GM21529 (cell line): ENCODE measurements around the gene NR3C1.

ENCODE experiments used
- ATAC-seq: cut with Tn5 transposase; IDR thresholded peaks from one replicate; pipeline ENCODE4 v1.9.1; 2021; ENCODE audit not compliant: unreplicated experiment

NR3C1 gene

DNA sequence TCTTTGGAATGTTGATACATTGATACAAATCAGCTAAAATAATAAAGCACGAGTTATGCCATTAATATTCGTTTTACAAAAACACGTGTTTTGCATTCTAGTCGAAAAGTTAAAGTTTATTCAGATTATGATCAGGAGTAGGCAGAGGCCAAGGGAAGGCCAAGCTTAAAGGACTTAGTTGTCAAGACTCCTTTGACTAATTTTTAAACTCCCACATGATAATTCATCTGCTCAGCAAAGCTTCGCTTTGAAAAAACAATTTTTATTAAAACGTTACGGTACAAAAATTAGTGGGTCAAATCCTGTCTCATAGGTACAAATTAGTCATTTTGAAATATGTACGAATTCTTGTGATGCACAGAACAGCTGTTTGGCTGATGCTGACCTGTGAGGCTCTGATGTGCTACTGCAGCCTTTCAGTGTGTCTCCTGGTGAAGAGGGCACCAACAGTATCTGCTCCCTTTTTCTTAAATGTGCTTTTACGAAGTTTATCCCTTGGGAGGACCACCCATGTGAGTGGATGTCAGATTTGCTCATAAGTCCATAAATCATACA, 23.0 kb upstream of the NR3C1 start:
- peak; percentile 73 for ATAC-seq

DNA sequence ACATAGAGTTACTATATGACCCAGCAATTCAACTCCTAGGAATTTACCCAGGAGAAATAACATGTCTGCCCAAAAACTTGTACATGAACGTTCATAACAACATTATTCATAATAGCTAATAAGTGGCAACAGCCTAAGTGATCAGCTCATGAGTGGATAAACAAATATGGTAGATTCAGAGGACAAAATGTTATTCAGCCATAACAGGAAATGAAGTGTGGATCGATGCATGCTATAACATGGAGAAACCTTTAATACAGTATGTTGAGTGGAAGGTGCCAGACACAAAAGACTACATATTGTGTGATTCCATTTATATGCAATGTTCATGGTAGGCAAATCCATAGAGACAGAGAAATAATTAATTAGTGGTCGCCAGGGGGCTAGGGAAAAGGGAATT, 22.3 kb upstream of the NR3C1 start:
- ATAC-seq = no peak

DNA sequence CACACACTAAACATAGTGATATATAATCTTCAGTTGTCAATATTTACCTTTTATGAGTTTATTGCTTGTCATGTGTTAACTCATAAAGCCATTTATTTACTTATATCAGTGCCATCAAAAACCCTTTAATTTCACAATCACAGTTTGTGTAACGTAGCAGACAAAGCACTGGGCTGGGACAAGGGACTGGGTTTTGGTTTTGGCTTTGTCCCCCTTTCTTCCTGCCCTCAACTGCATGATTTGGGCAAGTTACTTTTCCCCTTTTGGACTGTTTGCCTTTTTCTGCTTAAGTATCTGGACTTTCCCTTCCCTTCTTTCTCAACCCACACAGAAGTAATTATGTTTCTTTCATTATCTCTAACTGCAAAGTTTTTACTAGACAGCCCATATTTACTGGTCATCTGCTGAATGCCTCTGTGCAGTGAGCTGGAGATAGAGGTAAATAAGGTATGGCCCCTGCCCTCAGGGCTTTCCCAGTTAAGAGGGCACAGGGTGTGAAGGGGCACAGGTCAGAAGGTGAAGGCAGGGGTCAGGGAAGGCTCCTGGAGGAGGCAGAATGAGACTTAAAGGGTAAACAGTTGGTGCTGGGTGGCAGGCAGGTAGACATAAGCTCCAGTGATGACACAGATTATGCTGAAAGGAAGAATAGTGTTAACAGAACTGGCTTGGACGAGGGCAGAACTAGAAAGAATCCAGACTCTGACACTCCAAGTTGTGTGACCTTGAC, 14.8 kb upstream of the NR3C1 start:
- peak; percentile 50 for ATAC-seq

DNA sequence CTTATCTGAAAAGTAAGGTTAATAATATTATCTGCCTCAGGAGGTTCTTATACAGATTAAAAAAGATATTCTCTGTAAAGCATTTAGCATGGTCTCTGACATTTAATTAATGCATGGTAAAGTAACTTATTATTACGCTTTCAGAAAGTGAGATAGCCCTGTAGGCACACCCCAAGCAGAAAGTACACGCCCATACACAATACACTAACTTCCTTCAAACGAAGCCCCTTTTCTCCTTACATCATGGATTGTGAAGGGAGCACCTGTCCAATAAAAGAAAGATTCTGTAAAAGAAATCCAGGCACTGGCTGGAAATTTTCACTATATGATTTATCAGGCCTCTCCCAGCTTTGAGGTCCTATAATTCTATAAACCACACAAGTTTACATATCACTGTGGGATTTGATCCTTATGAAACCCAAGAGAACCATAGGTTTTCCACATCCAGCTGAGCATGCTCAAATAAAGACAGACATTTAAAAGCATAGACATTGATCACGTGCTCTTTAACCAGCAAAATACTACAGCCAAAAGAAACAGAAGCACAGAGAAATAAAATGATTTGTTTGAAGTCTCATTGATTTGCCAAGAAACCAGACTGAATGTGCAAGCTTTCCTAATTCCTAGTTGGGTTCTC, 14.1 kb upstream of the NR3C1 start:
- ATAC-seq = no peak

DNA sequence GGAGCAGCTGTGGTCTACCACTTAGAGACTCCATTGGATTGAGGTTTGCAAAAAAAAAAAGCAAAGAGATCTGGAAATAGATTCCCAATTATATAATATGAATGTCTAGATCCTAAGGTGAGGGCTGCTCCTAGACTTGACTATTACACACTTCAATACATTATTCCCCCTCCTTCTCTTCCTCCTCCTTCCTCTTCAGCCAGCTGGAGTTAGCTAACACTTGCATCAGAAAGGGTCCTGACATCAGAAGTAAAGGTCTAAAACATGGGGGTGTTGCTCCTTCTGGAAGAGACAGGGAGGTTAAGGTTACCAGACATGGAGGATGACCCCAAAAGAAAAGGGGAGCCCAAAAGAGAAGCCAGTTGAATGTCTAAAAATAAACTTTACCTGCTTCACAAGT, 12.9 kb upstream of the NR3C1 start:
- ATAC-seq = no peak

DNA sequence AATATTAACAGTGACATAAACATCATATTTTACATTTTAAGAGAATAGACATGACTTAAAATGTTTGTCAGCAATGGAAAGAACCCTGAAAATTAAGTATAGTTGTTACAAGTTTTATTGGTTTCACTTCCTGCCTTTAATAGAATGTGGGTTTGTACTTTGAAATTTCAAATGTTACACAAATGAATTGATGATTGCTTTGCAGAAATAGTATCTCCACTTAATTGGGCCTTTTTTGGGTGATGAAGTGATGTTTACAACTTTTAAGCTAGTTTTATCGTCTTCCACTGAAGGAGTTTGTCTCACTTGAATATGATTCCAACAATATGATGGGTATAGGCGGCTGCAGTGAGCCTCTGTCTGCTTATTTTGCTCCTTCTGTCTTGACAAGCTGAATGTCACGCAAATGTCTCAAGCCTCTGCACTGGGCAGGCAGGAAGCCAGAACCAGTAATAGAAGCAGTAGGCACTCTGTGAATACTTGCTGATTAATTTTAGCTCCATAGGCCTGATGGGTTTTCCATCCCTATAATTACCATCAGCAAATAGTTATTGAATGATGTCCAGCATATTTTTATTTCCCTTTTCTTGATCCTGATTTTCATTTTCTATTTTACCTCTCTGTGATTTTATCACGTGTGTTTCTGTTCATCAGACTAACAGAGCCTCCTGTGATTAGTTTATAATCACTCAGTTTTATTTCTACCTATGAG, 10.6 kb upstream of the NR3C1 start:
- peak; percentile 62 for ATAC-seq

DNA sequence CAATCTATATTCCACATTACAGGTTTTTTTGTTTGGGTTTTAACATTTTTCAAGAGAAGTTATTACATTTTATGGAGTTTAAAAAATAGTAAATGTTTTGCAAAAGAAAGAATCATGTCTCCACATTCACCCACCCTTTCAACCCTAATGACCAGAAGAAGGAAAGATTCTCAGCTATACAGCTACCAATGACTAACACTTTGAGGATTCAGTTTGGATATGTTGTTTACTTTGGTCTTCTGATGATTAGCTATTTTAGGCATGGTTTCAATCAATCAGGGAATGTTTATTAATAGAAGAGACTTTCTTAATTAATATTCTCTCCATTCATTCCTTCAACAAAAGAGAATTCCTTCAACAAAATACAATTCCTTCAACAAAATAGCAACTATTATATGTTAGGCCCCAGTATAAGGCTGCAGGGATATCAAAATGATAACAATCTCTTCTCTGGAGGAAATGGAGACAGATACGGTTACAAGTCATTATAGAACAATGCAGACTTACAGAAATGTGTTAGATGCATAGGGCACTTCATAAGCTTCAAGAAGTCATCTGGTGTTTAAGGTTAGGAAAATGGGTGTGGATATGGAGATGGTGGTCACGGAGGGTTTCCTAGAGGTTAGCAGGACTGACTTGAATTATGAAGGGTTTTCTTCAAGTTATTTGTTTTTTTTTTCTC, 9.3 kb upstream of the NR3C1 start:
- no peak for ATAC-seq

DNA sequence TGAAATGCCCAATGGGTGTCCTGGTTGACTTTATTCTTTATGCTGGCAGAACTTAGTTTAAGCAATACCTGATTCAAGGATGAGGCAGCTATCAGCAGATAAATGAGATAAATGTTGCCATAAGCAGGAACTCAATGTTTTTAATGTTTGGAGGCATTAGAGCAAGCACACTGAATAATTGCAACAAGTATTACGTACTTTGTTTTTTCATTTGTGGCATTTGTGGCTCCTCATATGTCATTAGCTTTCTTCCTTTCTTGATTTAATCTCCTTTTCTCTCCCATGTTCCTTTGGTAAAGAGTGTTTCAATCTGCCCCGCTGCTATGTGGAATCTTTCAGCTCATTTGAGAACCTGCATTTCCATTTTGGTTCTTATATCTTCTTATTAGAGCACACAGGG, 6.4 kb upstream of the NR3C1 start:
- no peak for ATAC-seq

DNA sequence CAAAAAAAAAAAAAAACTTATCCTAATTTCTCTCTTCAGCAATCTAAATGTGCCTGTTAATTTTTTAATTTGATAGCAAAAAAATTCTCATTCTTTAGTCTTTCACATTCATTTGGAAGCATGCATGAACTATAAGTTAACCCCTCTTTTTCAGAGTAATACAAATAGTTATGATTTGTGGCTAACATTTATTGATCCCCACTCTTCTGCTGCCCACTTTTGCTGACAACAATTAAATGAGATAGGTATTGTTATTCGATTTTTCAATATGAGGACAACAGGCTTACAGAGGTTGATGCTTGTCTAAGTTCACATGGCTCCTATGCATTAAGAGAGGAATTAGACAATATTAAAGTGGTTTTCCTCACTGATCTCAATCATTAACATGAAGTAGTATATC, 2.9 kb upstream of the NR3C1 start:
- ATAC-seq = no peak

DNA sequence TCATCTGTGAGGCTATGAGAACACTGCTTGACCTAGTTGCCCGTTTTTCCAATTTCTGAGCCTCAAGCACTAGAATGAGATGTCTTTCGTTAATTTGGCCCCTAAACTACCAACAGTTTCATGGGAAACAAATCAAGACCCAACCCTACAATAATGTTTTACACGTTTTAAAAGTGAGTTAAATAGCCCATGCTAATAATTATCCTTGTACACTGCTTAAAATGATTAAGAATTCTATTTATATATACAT, 2.3 kb upstream of the NR3C1 start:
- no peak for ATAC-seq

DNA sequence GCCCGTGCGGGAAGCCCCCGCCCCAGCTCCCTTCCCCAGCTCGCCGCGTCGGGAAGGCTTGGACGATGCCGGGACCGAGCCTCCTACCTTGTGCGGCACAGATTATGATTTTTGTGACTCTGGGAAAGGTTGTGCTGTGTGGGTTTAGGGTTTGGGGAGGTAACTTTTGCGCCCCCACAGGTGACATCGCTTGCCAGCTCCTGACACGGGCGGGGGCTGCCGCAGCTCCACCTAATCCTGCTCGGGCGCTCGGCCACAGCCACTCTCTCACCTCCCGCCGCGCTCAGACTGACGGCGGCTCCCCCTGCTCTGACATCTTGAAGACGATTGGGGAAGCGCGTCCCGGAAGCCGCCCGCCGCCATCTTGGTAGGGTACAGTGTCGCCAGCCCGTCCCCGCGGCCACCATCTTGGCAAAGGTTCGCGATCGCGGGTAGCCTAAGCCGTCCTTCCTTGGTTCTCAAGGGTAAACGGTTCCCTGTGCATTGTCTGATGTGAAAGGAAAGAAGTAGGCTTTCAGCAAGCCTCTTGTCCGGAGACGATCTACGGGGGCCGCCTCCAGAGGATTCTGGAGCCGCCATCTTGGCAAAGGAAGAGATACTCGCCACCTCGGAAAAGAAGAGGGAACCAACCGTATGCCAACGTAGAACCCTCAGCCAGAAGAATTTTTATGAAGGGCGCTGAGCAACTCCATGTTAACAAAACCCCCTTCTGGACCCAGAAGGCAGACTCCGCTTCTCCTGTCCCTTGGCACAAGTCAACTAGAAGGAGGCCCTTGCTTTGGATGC, 1.8 kb upstream of the NR3C1 start:
- peak; percentile 32 for ATAC-seq

DNA sequence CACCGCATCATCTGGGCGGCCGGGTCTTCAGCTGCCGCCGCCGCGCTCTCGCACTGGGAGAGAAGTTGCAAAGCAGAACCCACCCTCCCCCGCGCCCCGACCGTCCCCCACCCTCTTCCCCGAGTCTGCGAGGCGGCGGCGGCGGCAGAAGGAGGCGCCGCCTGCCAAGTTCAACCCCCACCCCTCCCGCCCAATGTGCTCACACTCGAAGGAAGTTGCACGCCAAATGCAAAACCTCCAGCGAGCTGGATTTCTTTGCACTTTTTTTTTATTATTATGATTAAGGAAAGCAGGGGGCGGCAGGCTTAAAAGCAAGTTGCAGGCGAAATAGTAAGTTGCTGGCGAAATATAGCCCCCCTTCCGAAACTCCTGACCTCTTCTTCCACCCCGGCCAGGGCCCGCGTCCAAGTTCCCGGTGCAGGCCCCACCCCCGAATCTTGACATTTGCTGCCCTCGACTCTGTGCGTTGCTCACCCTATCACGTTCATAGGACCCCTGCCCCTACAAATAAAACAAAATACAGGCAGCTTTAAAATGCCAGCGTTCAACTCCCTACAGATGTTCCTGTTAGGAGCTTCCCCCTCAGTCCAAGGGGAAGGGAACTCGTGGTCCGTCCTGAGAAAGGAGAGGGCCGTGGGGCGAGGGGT, 1.1 kb upstream of the NR3C1 start:
- peak; percentile 20 for ATAC-seq

DNA sequence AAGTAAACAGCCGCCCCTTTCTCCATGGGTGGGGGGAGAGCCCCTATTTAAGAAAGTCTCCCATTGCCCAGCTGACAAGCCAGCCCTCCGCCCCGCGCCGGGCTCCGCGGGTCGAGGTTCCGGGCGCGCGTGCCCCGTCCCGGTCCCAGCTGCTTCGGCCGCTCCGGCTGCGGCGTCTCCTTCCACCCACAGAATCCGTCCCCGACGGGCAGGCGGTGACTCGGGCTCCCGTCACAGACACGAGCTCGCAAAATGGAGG, 223 bp downstream of the NR3C1 start:
- peak; percentile 5 for ATAC-seq

DNA sequence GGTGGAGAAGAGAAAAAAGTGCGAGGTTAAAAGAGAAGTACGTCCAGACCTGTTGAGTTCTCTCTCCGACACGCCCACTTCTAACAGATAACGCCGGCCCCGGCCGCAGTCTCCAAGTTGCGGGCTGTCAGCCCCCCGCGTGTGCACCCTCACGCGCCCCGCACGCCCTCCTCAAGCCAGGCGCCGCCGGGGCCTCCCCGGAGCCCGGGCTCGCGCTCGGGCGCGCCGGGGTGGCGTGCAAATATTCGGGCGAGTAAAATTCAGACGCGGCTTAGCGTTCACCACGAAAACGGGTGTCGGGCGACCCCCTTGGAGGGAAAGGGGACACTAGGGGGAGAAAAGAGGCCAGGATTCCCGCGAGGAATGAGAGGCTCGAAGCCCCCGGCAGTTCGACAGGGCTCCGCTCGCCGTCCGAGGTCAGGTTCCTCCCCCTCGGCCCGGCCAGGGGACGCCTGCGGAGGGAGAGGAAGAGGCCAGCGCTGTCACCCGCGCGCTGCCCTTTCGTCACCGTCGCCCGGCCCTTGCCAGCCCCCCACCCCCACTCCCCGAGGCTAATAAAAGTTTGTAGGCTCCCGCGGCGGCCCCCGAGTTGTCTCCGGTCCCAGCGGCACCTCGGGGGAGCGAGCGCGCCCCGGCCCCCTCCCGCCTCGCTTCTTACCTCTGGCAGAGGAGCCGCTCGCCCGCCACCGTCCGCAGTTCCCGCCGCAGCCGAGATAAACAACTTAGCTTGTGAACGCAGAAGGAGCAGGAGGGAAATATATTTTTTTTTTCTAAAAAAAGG, 743 bp downstream of the NR3C1 start:
- ATAC-seq = no peak

DNA sequence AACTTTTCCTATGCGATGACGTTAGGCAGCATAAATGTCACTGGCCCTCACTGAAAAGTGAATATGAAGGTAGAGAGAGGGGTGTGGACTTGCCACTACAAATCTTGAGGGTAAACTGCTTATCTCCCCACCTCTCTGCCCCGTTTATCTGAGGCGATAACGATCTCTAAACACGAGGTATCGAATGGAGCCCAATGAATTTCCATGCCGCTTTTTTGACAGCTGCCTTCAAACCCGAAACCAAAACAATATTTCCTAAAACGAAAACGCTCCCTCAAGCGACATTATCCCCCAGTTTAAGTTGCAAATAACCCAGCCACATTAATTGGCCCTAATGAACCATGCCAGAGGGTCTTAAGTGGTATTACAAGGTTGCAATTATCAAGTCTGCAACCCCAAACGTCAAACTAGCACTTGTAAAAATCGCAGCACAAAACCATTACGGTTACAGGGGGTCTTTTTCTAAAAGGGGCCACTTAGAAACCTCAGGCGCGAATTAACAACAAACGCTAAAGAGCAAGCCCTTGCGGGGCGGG, 1.4 kb downstream of the NR3C1 start:
- ATAC-seq = no peak

DNA sequence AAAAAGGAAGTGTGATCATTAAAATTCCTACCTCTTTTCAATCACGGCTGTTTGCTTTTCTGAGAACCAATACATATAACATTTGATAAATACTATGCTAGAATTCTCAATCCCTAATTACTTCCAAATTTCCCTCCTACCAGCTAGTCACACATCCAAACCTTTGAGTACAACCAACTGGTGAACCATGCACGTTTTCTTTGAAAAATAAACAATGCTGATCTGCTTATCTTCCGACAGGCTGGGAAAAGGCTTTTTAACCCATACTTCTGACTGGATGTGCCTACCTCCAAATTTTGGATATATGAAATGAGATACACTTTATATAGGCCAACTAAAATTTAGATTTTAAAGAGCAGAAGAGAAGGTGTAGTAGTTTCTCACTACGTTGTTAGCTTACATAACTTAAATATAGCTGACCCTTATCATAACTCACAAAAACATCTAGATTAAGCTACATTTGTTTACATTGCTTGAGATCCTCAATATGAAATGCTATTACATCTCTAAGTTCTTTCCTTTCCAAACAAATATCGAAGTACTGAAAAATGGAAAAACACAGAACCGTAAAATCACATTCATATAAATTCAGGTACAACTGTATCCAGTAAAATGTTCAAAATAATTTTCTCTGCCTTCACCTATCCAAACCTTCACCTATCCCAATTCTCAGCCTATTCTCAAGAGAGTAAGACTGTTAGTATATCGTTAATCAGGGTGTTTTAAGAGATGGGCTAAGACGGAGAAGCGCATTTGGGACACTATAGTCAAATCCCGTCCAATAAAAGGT, 2.1 kb downstream of the NR3C1 start:
- no peak for ATAC-seq

DNA sequence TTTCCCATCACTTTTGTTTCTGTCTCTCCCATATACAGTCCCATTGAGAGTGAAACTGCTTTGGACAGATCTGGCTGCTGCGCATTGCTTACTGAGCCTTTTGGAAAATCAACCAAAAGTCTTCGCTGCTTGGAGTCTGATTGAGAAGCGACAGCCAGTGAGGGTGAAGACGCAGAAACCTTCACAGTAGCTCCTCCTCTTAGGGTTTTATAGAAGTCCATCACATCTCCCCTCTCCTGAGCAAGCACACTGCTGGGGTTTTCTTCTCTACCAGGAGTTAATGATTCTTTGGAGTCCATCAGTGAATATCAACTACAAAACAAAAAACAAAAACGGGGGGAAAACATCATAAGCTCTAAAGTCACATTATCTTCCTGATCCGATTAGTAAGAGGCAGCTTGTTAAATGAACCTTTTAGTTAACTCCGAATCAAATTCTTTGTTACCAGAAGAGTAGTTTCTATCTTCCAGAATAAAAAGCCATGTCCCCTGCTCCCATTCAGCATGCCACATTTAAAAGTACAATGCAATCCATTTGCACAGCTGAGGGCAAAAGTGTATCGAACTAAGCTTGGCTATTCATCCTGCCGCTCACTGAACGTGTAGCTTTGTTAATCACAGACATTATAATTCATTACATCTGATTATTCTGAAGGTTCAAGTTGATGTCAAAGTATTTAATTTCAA, 2.8 kb downstream of the NR3C1 start:
- ATAC-seq = no peak
